ENCODE measurements around the gene TWF2.

TWF2 gene

GRCh38 chr3:52265387-52265786 lies 26.4 kb upstream of the TWF2 start:
- peak; percentile 29; the same call in 1 of the 2 replicates for TF ChIP-seq CTCF (IDR thresholded peaks at IDR 0.05)

GRCh38 chr3:52262447-52262846 lies 23.5 kb upstream of the TWF2 start:
- no peak for TF ChIP-seq CTCF (IDR thresholded peaks at IDR 0.05)

GRCh38 chr3:52259448-52259847 lies 20.5 kb upstream of the TWF2 start:
- TF ChIP-seq CTCF (IDR thresholded peaks at IDR 0.05): no peak

- TF ChIP-seq CTCF (IDR thresholded peaks at IDR 0.05): no peak
Observed at GRCh38 chr3:52259035-52259434, 20.1 kb upstream of the TWF2 start.

- no peak for TF ChIP-seq CTCF (IDR thresholded peaks at IDR 0.05)
Observed at GRCh38 chr3:52257911-52258310, 19.0 kb upstream of the TWF2 start.

GRCh38 chr3:52256622-52257021 lies 17.7 kb upstream of the TWF2 start:
- no peak for TF ChIP-seq CTCF (IDR thresholded peaks at IDR 0.05)

- TF ChIP-seq CTCF (IDR thresholded peaks at IDR 0.05): no peak
Observed at GRCh38 chr3:52256159-52256558, 17.2 kb upstream of the TWF2 start.

- TF ChIP-seq CTCF (IDR thresholded peaks at IDR 0.05): no peak
Observed at GRCh38 chr3:52254608-52255007, 15.7 kb upstream of the TWF2 start.
